Muscle layer of duodenum (tissue), 2 donors: ENCODE measurements around the gene LPAR4.
"Not testable (repeated sequence)": the region's sequence is repeated elsewhere in the genome, so short reads cannot be mapped to it uniquely, and the experiment has no call there.

Source experiments
- H3K27ac ChIP-seq: one replicate; pipeline ENCODE4 v1.7.0; 2013; ENCODE audit warnings: mild to moderate bottlenecking, low read length
- H3K27me3 ChIP-seq: one replicate; pipeline ENCODE4 v1.7.0; 2013; ENCODE audit warnings: low read depth, mild to moderate bottlenecking, control low read depth, low read length
- H3K36me3 ChIP-seq, 2 donors: one replicate each; pipeline ENCODE4 v1.7.0; 2013; ENCODE audit warnings: low read length in 2 of 2, control low read depth in 1 of 2, mild to moderate bottlenecking in 1 of 2; ENCODE audit not compliant: insufficient read depth in 2 of 2, control insufficient read depth in 1 of 2
- H3K4me1 ChIP-seq, 2 donors: one replicate each; pipeline ENCODE4 v1.7.0; 2013; ENCODE audit warnings: low read length in 2 of 2, mild to moderate bottlenecking in 2 of 2, control low read depth in 1 of 2, moderate library complexity in 1 of 2; ENCODE audit not compliant: insufficient read depth in 2 of 2, control insufficient read depth in 1 of 2
- H3K4me3 ChIP-seq, 2 donors: one replicate each; pipeline ENCODE4 v1.7.0; 2013; ENCODE audit warnings: low read length in 2 of 2, low read depth in 1 of 2, mild to moderate bottlenecking in 1 of 2
- H3K9me3 ChIP-seq, 2 donors: one replicate each; pipeline ENCODE4 v1.7.0; 2013; ENCODE audit warnings: low read length in 2 of 2, control low read depth in 1 of 2, mild to moderate bottlenecking in 1 of 2; ENCODE audit not compliant: control insufficient read depth in 1 of 2
- donor health status: healthy.

Gene LPAR4

GRCh38 chrX:78759081-78759480, 11.6 kb downstream of the LPAR4 start:
- Histone ChIP-seq H3K27me3 (no peaks in the 10 kb centered on the region), H3K9me3 (no peaks in the 10 kb centered on the region), H3K36me3 (no peaks in the 10 kb centered on the region), H3K4me3 (no peak overlapping the region), H3K27ac (no peak overlapping the region), H3K4me1 (no peaks in the 10 kb centered on the region)

GRCh38 chrX:78769101-78769755, 21.7 kb downstream of the LPAR4 start:
- H3K27me3 ChIP-seq: no peaks in the 10 kb centered on the region
- no peaks in the 10 kb centered on the region for H3K9me3 ChIP-seq
- no peaks in the 10 kb centered on the region for H3K4me1 ChIP-seq
- no peak overlapping the region for H3K27ac ChIP-seq
- H3K4me3 ChIP-seq: no peak overlapping the region
- no peaks in the 10 kb centered on the region for H3K36me3 ChIP-seq

- Histone ChIP-seq H3K9me3 (no peaks in the 10 kb centered on the region), H3K27ac (no peak overlapping the region), H3K27me3 (no peaks in the 10 kb centered on the region), H3K4me1 (no peaks in the 10 kb centered on the region), H3K36me3 (no peaks in the 10 kb centered on the region), H3K4me3 (no peak overlapping the region)
These were observed 22.4 kb downstream of the LPAR4 start for GRCh38 chrX:78769946-78770345.

GRCh38 chrX:78796916-78797315, 49.4 kb downstream of the LPAR4 start:
- Histone ChIP-seq H3K4me1 (no peaks in the 10 kb centered on the region), H3K4me3 (no peak overlapping the region), H3K36me3 (no peaks in the 10 kb centered on the region), H3K9me3 (peaks cover 0 to 2% of the 10 kb centered on the region in 2 donors), H3K27ac (no peak overlapping the region), H3K27me3 (no peaks in the 10 kb centered on the region)

DNA sequence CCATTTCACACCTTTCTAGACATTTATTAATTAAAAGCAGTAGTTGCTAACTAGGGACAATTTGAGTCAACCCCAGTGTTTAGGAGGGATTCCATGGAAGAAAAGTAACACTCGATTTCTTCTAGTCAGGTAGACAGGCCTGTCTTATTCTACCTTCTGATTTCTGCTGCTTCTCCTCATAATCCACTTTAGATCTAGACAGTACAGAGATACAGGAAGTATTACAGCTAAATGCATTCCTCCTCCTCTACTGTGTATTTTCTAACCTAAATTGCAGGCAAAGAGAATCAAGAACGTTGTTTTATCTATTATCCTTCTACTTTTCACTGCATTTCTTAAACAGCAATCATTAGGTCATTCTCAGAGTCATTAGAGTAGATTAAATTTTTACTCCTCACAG, 52.6 kb downstream of the LPAR4 start:
- Histone ChIP-seq H3K4me1 (no peaks in the 10 kb centered on the region), H3K4me3 (no peak overlapping the region), H3K36me3 (no peaks in the 10 kb centered on the region), H3K9me3 (peaks cover 0 to 2% of the 10 kb centered on the region in 2 donors), H3K27ac (no peak overlapping the region), H3K27me3 (no peaks in the 10 kb centered on the region)

- Histone ChIP-seq H3K9me3 (peaks cover 0 to 2% of the 10 kb centered on the region in 2 donors), H3K27ac (no peak overlapping the region), H3K4me1 (no peaks in the 10 kb centered on the region)
These were observed 53.2 kb downstream of the LPAR4 start for GRCh38 chrX:78800694-78801093.

GRCh38 chrX:78801522-78801921, 54.0 kb downstream of the LPAR4 start:
- Histone ChIP-seq H3K27me3 (no peaks in the 10 kb centered on the region), H3K4me1 (no peaks in the 10 kb centered on the region), H3K9me3 (peaks cover 0 to 2% of the 10 kb centered on the region in 2 donors), H3K4me3 (no peak overlapping the region), H3K36me3 (no peaks in the 10 kb centered on the region), H3K27ac (no peak overlapping the region)

More at GRCh38 chrX:78800694-78801093, 53.2 kb downstream of the LPAR4 start:
- Histone ChIP-seq H3K27me3 (no peaks in the 10 kb centered on the region), H3K36me3 (no peaks in the 10 kb centered on the region), H3K4me3 (no peak overlapping the region)

DNA sequence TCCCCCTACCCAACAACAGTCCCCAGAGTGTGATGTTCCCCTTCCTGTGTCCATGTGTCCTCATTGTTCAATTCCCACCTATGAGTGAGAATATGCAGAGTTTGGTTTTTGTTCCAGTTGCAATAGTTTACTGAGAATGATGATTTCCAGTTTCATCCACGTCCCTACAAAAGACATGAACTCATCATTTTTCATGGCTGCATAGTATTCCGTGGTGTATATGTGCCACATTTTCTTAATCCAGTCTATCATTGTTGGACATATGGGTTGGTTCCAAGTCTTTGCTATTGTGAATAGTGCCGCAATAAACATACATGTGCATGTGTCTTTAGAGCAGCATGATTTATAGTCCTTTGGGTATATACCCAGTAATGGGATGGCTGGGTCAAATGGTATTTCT, 55.0 kb downstream of the LPAR4 start:
- H3K27ac ChIP-seq, H3K27me3 ChIP-seq, H3K9me3 ChIP-seq, H3K36me3 ChIP-seq, H3K4me3 ChIP-seq, H3K4me1 ChIP-seq: not testable (repeated sequence)
